Activated T-helper 1 cell treated with anti-CD3 and anti-CD28 coated beads, Interleukin-12 subunit alpha, Interleukin-12 subunit beta, Interleukin-2, Interleukin-4 antibody, amounts not matched to agents 30 ng/mL and 10 ng/mL and 1 ng/mL, durations not matched to agents 14 hours and 24 hours and 36 hours (primary cell): ENCODE data around the gene NXPE3. TPM values are rescaled to one million over a fixed set of nuclear protein-coding genes. Genes with fewer than 3 reads are reported as not detected.

Experiments used
- DNase-seq: peaks from one replicate; pipeline ENCODE4 v3.0.0; 2021; ENCODE audit warnings: low spot score
- H3K27ac Mint-ChIP-seq: one replicate; pipeline ENCODE4 v1.8.0; 2021; ENCODE audit warnings: mild to moderate bottlenecking, mixed read lengths
- H3K27me3 Mint-ChIP-seq: one replicate; pipeline ENCODE4 v1.8.0; 2022; ENCODE audit warnings: mild to moderate bottlenecking, moderate library complexity, mixed read lengths; ENCODE audit not compliant: insufficient read depth
- H3K36me3 Mint-ChIP-seq: one replicate; pipeline ENCODE4 v1.8.0; 2021; ENCODE audit warnings: low read depth, mixed read lengths
- H3K4me1 Mint-ChIP-seq: one replicate; pipeline ENCODE4 v1.8.0; 2021; ENCODE audit warnings: low read depth, mixed read lengths
- H3K4me3 Mint-ChIP-seq: one replicate; pipeline ENCODE4 v1.8.0; 2021; ENCODE audit warnings: mild to moderate bottlenecking, moderate library complexity, mixed read lengths
- H3K9me3 Mint-ChIP-seq: one replicate; pipeline ENCODE4 v1.8.0; 2021; ENCODE audit warnings: mixed read lengths
- intact Hi-C: fragments of 100-400 bp; cut with micrococcal nuclease; formaldehyde crosslinking; loops from one replicate; pipeline ENCODE4 v1.15.1; 2024
- total RNA-seq: library from RNA; stranded (reverse); gene quantifications from 2 replicates; pipeline ENCODE4 v1.2.3, GENCODE V29; 2022

Gene NXPE3
- total RNA-seq, 1 donor from 2014 or later = 17.6 TPM

GRCh38 chr3:101851072-101851770, 72.2 kb downstream of the NXPE3 start:
- no peak for DNase-seq
- intact Hi-C loops = loop anchor here (1.0 to 5.0 kb wide), 8 partner anchors 10 to 276 kb away; partner anchors contain the start of genes PCNP and RPL24
- peaks cover 65% of the 10 kb centered on the region for H3K36me3 Mint-ChIP-seq
- no peaks in the 10 kb centered on the region for H3K9me3 Mint-ChIP-seq
- peak overlapping the region; percentile 93 for H3K4me3 Mint-ChIP-seq
- no peaks in the 10 kb centered on the region for H3K27me3 Mint-ChIP-seq
- H3K27ac Mint-ChIP-seq = peak overlapping the region; percentile 96
- H3K4me1 Mint-ChIP-seq = peaks cover 69% of the 10 kb centered on the region

DNA sequence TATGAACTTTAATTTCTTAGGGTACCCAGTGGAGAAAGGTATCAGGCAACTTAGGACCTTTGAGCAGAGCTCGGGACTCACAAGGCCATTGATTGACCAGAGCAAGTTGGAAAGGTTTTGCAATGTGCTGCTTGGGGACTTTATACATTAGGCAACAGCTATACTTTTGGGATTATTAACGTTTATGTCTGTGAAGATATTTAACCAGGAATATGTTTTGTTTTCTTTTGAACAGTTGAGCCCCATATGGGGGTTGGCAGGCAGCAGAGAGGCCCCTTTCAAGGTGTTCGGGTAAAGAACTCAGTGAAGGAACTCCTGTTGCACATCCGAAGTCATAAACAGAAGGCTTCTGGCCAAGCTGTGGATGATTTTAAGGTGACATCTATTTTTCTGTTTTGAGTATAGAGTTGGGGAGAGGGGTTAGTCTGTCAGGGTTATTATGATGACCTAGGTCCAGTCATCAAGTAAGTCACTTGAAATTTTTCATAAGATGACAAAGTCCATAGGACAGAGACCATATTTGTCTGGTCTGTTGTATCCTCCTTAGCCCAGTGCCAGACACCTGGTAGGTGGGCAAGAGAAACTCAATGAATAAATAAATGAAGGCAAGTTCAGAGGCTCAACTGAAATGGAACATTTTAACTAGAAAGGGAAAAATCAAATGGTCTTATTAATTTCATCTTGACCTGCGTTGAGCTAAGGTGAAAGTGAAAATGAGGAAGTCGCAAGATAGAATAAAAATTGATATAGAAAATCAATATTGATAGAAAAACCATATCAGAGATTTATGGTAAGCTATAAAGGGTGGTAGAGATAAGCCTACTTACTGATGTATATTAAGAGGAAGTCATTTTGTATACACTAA, 73.1 kb downstream of the NXPE3 start:
- Mint-ChIP-seq H3K4me1 (peaks cover 77% of the 10 kb centered on the region), H3K27ac (peak overlapping the region; percentile 96), H3K4me3 (peak overlapping the region; percentile 93), H3K36me3 (peaks cover 67% of the 10 kb centered on the region), H3K27me3 (no peaks in the 10 kb centered on the region), H3K9me3 (no peaks in the 10 kb centered on the region)
- no peak for DNase-seq
- intact Hi-C loops = loop anchor here (1.0 to 5.0 kb wide), 8 partner anchors 9 to 277 kb away; partner anchors contain the start of genes PCNP and RPL24

GRCh38 chr3:101852983-101853840, 74.2 kb downstream of the NXPE3 start:
- no peak for DNase-seq
- H3K4me3 Mint-ChIP-seq = peak overlapping the region; percentile 93
- H3K27me3 Mint-ChIP-seq = no peaks in the 10 kb centered on the region
- intact Hi-C loops = loop anchor here (5.0 kb wide), 1 partner anchor 259 kb away; no protein-coding TSS in a partner anchor
- H3K9me3 Mint-ChIP-seq = no peaks in the 10 kb centered on the region
- peaks cover 75% of the 10 kb centered on the region for H3K36me3 Mint-ChIP-seq
- H3K4me1 Mint-ChIP-seq = peaks cover 80% of the 10 kb centered on the region
- H3K27ac Mint-ChIP-seq = peak overlapping the region; percentile 56

DNA sequence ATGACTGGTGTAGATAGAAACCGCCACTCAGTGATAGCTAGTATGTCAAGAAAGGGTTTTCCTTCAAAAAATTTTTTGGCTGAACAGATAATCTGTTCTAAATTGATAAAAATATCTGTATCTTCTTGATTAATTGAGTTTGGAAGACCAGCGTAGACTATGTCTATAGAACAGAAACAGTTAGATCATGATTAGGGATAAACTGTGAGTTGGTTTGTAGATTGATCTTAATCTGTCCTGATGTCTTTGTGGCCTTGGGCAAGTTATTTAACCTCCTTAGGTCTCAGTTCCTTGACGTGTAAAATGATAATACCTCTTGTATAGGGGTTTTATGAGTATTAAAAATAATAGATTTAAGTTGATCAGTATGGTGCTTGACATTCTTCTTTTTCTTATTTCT, 75.0 kb downstream of the NXPE3 start:
- intact Hi-C loops = loop anchor here (5.0 kb wide), 1 partner anchor 258 kb away; no protein-coding TSS in a partner anchor
- H3K9me3 Mint-ChIP-seq = no peaks in the 10 kb centered on the region
- peak overlapping the region; percentile 93 for H3K4me3 Mint-ChIP-seq
- H3K27ac Mint-ChIP-seq = peak overlapping the region; percentile 25
- peaks cover 81% of the 10 kb centered on the region for H3K4me1 Mint-ChIP-seq
- no peaks in the 10 kb centered on the region for H3K27me3 Mint-ChIP-seq
- peaks cover 80% of the 10 kb centered on the region for H3K36me3 Mint-ChIP-seq
- no peak for DNase-seq

GRCh38 chr3:101854608-101855304, 75.7 kb downstream of the NXPE3 start:
- intact Hi-C loops = loop anchor here (5.0 kb wide), 1 partner anchor 258 kb away; no protein-coding TSS in a partner anchor
- no peaks in the 10 kb centered on the region for H3K27me3 Mint-ChIP-seq
- H3K4me3 Mint-ChIP-seq = peak overlapping the region; percentile 93
- no peak for DNase-seq
- peaks cover 88% of the 10 kb centered on the region for H3K36me3 Mint-ChIP-seq
- H3K9me3 Mint-ChIP-seq = no peaks in the 10 kb centered on the region
- H3K4me1 Mint-ChIP-seq = peaks cover 89% of the 10 kb centered on the region
- H3K27ac Mint-ChIP-seq = peak overlapping the region; percentile 63

- Mint-ChIP-seq H3K4me3 (peak overlapping the region; percentile 61), H3K27me3 (no peaks in the 10 kb centered on the region), H3K4me1 (peaks cover 88% of the 10 kb centered on the region), H3K27ac (peak overlapping the region; percentile 37), H3K36me3 (peaks cover 89% of the 10 kb centered on the region), H3K9me3 (no peaks in the 10 kb centered on the region)
- intact Hi-C loops = no loop called here
- no peak for DNase-seq
Observed at GRCh38 chr3:101857301-101857741, 78.3 kb downstream of the NXPE3 start.

DNA sequence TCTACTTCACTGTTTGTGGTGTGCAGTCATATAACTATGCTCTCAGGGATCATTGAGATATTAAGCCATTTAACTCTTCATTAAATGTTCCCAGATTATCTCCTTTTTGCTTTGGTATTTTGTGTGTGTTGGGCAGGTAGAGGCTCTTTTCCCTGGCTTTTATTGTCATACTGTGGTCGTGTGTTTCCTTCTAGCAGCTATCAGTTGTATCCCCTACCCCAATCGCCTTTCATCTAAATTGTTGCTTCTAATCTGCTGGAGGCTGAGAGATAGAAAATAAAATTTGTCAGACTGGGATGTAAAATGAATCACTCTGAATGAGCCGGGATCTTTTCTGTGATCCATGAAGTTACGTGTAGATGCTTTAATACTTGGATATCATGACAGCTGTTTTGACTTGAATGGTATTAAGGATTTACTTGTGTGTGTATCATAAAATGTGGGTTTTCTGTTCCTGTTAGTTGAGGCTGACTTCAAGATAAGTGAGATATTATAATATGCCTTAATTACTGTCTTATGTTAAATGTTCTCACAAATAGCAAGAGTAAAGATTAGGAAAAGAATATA, 79.5 kb downstream of the NXPE3 start:
- Mint-ChIP-seq H3K27me3 (no peaks in the 10 kb centered on the region), H3K4me1 (peaks cover 88% of the 10 kb centered on the region), H3K9me3 (no peaks in the 10 kb centered on the region), H3K4me3 (no peak overlapping the region), H3K27ac (peak overlapping the region; percentile 41), H3K36me3 (peaks cover 81% of the 10 kb centered on the region)
- DNase-seq = no peak
- intact Hi-C loops = no loop called here

DNA sequence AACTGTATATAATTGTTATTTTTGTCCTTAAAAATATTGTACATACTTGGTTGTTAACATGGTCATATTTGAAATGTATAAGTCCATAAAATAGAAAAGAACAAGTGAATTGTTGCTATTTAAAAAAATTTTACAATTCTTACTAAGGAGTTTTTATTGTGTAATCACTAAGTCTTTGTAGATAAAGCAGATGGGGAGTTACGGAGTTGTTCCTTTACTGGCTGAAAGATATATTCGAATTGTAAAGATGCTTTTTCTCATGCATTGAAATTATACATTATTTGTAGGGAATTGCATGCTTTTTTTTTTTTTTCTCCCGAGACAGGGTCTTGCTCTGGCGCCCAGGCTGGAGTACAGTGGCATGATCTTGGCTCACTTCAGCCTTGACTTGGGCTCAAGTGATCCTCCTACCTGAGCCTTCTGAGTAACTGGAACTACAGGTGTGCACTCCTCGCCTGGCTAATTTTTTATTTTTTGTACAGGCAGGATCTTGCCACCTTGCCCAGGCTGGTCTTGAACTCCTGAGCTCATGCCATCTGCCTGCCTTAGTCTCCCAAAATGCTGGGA, 81.0 kb downstream of the NXPE3 start:
- Mint-ChIP-seq H3K9me3 (no peaks in the 10 kb centered on the region), H3K4me3 (no peak overlapping the region), H3K36me3 (peaks cover 69% of the 10 kb centered on the region), H3K27me3 (no peaks in the 10 kb centered on the region), H3K27ac (no peak overlapping the region), H3K4me1 (peaks cover 78% of the 10 kb centered on the region)
- no peak for DNase-seq
- intact Hi-C loops = loop anchor here (2.0 to 5.0 kb wide), 2 partner anchors 33 to 65 kb away; no protein-coding TSS in a partner anchor

DNA sequence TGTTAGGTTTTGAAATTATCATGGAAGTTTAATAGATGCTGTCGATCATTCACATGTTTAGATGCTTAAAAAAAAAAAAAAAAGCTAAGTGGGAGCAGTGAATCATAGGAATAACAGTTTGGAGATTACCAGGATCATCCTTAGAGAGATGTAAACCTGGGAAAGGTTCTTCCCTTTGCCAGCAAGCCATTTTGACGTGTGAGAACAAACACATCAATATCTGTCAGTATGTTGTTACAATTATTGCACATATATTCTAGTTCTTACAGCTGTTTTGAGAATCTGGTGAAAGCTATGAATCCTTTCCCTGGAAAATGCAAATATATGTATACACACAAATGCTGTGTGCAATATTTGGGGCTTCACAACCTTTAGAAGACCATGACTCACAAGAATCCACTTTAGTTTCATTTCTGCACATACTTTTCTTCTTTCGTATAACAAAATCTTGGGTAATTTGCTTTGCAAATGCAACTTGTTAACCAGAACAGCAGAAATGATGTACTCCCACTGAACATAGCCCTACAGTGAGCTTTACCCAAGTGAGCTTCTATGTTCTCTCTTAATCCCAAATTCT, 82.3 kb downstream of the NXPE3 start:
- no peak for DNase-seq
- peaks cover 59% of the 10 kb centered on the region for H3K36me3 Mint-ChIP-seq
- H3K27me3 Mint-ChIP-seq = no peaks in the 10 kb centered on the region
- no peaks in the 10 kb centered on the region for H3K9me3 Mint-ChIP-seq
- H3K4me3 Mint-ChIP-seq = no peak overlapping the region
- H3K27ac Mint-ChIP-seq = peak overlapping the region; percentile 34
- intact Hi-C loops = loop anchor here (1.0 to 5.0 kb wide), 5 partner anchors 10 to 75 kb away; no protein-coding TSS in a partner anchor
- peaks cover 67% of the 10 kb centered on the region for H3K4me1 Mint-ChIP-seq

- Mint-ChIP-seq H3K27ac (peak overlapping the region; percentile 34), H3K4me3 (no peak overlapping the region), H3K27me3 (no peaks in the 10 kb centered on the region), H3K36me3 (peaks cover 53% of the 10 kb centered on the region), H3K4me1 (peaks cover 61% of the 10 kb centered on the region), H3K9me3 (no peaks in the 10 kb centered on the region)
- no peak for DNase-seq
- intact Hi-C loops = loop anchor here (1.0 to 5.0 kb wide), 5 partner anchors 11 to 74 kb away; no protein-coding TSS in a partner anchor
Observed at GRCh38 chr3:101861789-101862415, 82.9 kb downstream of the NXPE3 start.
